Kidney epithelial cell (primary cell): ENCODE data around the gene RBM15B. TPM values are rescaled to one million over a fixed set of nuclear protein-coding genes. Genes with fewer than 3 reads are reported as not detected.

Source experiments
- DNase-seq: peaks from one replicate; pipeline ENCODE4 v3.0.0-alpha.2; 2010; ENCODE audit warnings: low read depth
- H3K27me3 ChIP-seq: 2 replicates; pipeline ENCODE4 v1.6.0; 2011; ENCODE audit warnings: low read length; ENCODE audit not compliant: control insufficient read depth, insufficient read depth
- H3K36me3 ChIP-seq: 2 replicates; pipeline ENCODE4 v1.5.1; 2011; ENCODE audit warnings: low read length; ENCODE audit not compliant: control insufficient read depth, insufficient read depth
- H3K4me3 ChIP-seq: 2 replicates; pipeline ENCODE4 v1.5.1; 2011; ENCODE audit warnings: low read depth, mild to moderate bottlenecking, control low read depth, low read length
- total RNA-seq: library from RNA; depleted of rRNA; stranded (reverse); fragments of >200 nt; gene quantifications from 2 replicates; pipeline ENCODE4 v1.2.3, GENCODE V29; 2015
- TF ChIP-seq, protein P1 (sequence below): IDR thresholded peaks from 2 replicates; pipeline ENCODE4 v1.5.1; 2011; ENCODE audit warnings: mild to moderate bottlenecking, moderate library complexity, low read length, control low read depth, inconsistent platforms; ENCODE audit not compliant: insufficient read depth, poor library complexity, severe bottlenecking

Gene RBM15B
- total RNA-seq, 1 donor from 2014 or later = 32.6 TPM

GRCh38 chr3:51379746-51380455, 11.2 kb upstream of the RBM15B start:
- Histone ChIP-seq H3K36me3 (no peaks in the 10 kb centered on the region), H3K4me3 (no peak overlapping the region), H3K27me3 (no peaks in the 10 kb centered on the region)
- TF ChIP-seq, protein P1, sequence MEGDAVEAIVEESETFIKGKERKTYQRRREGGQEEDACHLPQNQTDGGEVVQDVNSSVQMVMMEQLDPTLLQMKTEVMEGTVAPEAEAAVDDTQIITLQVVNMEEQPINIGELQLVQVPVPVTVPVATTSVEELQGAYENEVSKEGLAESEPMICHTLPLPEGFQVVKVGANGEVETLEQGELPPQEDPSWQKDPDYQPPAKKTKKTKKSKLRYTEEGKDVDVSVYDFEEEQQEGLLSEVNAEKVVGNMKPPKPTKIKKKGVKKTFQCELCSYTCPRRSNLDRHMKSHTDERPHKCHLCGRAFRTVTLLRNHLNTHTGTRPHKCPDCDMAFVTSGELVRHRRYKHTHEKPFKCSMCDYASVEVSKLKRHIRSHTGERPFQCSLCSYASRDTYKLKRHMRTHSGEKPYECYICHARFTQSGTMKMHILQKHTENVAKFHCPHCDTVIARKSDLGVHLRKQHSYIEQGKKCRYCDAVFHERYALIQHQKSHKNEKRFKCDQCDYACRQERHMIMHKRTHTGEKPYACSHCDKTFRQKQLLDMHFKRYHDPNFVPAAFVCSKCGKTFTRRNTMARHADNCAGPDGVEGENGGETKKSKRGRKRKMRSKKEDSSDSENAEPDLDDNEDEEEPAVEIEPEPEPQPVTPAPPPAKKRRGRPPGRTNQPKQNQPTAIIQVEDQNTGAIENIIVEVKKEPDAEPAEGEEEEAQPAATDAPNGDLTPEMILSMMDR = no peak
- no peak for DNase-seq

- no peaks in the 10 kb centered on the region for H3K27me3 ChIP-seq
- TF ChIP-seq, protein P1 = no peak
- DNase-seq = no peak
- no peak overlapping the region for H3K4me3 ChIP-seq
- no peaks in the 10 kb centered on the region for H3K36me3 ChIP-seq
Observed at GRCh38 chr3:51380601-51381332, 10.3 kb upstream of the RBM15B start.

DNA sequence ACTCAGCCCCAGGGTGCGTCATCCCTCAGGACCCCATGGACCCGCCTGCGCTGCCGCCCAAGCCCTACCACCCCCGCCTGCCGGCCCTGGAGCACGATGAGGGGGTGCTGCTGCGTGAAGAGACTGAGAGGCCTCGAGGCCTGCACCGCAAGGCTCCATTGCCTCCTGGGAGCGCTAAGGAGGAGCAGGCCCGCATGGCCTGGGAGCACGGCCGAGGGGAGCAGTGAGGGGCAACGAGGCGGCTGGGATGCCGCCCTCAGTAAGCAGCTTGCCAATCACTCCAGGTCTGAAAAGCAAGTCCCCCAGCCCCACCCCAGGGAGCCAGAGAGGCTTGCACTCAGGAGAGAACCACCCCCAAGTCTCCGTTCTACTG, 9.8 kb upstream of the RBM15B start:
- no peak for DNase-seq
- H3K4me3 ChIP-seq = no peak overlapping the region
- no peaks in the 10 kb centered on the region for H3K36me3 ChIP-seq
- TF ChIP-seq, protein P1 = no peak
- no peaks in the 10 kb centered on the region for H3K27me3 ChIP-seq

GRCh38 chr3:51382076-51382745, 8.9 kb upstream of the RBM15B start:
- Histone ChIP-seq H3K27me3 (no peaks in the 10 kb centered on the region), H3K36me3 (no peaks in the 10 kb centered on the region), H3K4me3 (no peak overlapping the region)
- TF ChIP-seq, protein P1 = no peak
- no peak for DNase-seq

DNA sequence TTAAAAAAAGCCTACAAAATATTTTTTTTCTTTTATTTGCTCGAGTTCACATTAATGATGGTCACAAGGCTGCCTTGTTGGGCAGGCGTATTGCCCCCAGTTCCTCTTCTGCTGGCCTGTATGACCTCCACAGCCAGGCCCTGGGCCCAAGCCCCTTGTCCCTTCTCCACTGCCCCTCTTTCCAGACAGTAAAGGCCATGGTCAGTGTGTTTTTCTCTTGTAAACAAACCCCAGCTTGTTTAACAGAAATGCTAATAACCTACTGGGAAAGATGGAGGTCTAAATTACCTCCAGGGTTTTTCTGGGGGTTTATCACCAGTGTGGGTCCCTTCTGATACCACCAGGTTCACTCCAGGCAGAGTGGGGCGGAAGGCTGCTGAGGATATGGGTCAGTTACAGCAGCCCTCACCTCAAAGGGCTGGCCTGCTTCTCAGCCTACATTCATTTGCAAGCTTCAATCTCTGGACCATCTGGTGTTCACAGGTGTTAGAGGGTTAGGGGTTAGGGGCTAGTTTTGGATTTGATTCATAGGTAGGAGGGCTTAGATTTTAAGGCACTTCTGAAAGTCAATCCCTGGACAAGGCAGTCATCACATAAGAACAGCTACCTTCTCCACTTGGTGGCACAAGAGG, 8.0 kb upstream of the RBM15B start:
- TF ChIP-seq, protein P1 = no peak
- Histone ChIP-seq H3K27me3 (no peaks in the 10 kb centered on the region), H3K4me3 (no peak overlapping the region), H3K36me3 (peaks cover 3% of the 10 kb centered on the region)
- DNase-seq = no peak
